Activated naive CD4-positive, alpha-beta T cell treated with anti-CD3 and anti-CD28 coated beads, Interleukin-2, amount 50 U/mL, for 16 hours (primary cell): ENCODE data around the gene PIK3C2A.
A peak's percentile ranks its signal among the peaks of the same experiment; 100 is the strongest.

Experiments used
- DNase-seq: peaks from one replicate; pipeline ENCODE4 v3.0.0-alpha.2; 2020

Gene PIK3C2A

GRCh38 chr11:17208257-17208999, 642 bp upstream of the PIK3C2A start:
- peak; percentile 49 for DNase-seq

GRCh38 chr11:17206463-17206862, 1.3 kb downstream of the PIK3C2A start:
- DNase-seq = no peak

- no peak for DNase-seq
Measured at GRCh38 chr11:17197431-17197898, 10.3 kb downstream of the PIK3C2A start.

GRCh38 chr11:17188675-17189074, 19.1 kb downstream of the PIK3C2A start:
- no peak for DNase-seq

- no peak for DNase-seq
Measured at GRCh38 chr11:17186932-17187692, 20.7 kb downstream of the PIK3C2A start.

DNA sequence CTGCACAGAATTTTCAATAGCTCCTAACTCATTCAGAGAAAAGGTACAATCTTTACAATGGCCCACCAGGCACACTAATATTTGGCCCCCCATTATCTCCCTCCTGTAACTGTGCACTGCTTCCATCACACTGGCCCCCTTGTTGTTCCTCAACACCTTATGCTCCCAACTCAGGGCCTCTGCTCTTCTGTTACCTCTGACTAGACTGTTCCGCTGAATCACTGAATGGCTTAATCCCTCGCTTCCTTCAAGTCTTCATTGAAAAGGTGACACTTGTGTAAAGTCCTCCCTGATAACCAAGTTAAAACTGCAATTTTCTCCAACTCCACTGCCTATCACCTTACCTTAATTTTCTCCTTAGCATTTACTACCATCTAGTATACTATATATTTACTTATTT, 21.8 kb downstream of the PIK3C2A start:
- DNase-seq = no peak

- DNase-seq = no peak
Measured at GRCh38 chr11:17184882-17185587, 22.8 kb downstream of the PIK3C2A start.

GRCh38 chr11:17183836-17184235, 23.9 kb downstream of the PIK3C2A start:
- no peak for DNase-seq

DNA sequence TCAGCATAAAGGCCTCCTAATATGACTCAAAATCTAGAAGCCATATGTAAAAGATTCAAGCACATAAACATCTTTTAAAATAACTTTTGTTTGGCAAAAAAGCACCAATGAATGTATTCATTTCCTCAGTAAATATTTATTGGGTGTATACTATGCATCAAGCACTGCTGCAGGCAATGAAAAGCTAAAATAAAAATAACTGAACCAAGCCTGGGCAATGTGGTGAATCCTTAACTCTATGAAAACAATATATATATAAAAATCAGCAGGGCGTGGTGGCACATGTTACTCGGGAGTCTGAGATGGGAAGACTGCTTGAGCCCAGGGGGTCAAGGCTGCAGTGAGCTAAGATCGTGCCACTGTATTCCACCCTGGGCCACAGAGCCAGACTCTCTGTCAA, 27.8 kb downstream of the PIK3C2A start:
- no peak for DNase-seq

GRCh38 chr11:17173332-17173731, 34.5 kb downstream of the PIK3C2A start:
- no peak for DNase-seq

DNA sequence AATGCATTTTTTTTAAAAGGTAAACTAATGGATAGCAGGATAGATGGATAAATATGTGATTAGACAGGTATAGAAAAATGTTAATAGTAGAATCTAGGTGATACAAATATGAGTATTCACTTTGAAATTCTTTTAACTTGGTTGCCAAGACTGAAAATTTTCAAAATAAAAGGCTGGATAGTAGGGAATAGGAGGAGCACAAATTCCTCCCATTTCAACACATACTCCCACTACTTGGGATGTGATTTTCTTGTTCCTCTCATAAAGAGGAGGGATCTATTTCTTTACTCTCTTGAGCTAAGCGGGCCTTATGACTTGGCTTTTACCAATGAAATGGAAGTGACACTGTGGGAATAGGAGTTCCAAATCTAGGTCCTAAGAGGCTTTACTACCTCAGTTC, 35.9 kb downstream of the PIK3C2A start:
- DNase-seq = no peak

GRCh38 chr11:17171343-17171742, 36.4 kb downstream of the PIK3C2A start:
- DNase-seq = no peak

DNA sequence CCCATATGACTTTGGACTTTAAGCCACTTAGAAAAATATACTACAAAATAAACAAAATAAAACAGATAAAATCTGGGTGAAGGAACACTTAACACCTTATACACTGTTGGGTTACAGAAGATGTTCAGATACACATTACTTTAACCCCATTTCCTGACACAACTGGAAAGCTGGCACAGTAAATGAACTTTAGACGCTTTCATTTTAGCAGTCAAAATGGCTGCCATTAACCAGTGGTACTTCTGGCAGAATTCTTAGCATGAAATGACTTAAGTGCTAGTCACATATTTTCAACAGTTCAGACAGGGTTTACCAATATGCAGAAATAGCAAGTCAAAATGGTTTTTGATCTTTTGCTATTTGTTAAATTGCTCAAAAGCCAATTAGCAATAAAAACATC, 37.9 kb downstream of the PIK3C2A start:
- no peak for DNase-seq

- DNase-seq = no peak
Measured at GRCh38 chr11:17165247-17165890, 42.4 kb downstream of the PIK3C2A start.

DNA sequence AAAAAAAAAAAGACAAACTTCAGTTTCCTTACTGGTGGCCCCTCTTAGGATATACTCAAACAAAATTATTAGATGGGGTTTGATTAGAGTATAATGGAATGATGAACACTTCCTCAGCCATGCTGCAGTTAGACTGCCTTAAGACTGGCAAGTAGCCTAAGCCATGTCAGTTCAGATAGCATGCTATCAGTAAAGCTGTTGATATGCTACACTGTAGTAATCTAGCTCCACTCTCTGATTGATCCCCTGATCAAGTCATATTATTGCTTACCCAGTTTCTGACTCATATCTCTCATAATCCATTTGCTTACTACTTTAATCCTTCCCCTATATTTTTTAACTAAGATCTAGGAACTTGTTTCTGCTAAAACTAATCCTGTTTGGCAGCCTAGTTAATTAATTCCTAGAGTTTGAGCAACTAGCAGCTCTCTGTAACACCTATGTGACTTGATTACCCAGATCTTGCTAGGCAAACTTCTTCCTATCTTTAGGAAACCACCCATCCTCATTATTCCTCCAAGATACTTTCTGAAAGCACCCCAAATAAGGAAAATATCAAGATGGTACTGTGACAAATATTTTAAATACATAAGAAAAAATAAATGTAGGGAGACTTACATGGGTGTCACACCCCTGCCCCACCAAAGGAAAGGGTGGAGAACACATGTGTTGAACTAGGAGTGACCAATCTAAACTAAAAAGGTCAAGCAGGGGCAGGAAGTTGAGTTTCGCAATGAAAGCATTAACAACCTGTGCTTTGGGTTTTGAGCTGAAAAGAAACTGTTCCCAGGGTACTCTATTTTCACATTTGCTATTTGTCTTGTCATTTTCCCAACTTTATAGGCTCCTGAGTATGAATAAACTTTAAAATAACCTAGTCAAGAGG, 43.2 kb downstream of the PIK3C2A start:
- no peak for DNase-seq

DNA sequence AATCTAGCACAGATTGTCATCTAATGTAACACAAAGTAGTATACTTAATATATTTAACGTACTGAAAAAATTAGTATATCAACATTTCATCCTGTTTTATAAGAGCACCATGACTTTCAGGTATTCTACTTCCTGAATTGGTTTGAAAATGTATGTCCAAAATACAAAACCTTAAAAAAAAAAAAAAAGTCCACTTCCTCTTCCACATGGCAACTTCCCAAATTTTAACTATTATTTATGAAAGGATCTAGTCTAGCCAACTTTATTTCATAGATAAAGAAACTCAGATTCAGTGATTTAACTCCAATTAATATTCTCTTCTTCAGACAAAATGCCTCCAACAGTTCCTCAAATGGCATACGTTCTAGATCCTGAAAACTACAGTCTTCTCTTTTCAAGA, 44.0 kb downstream of the PIK3C2A start:
- no peak for DNase-seq

DNA sequence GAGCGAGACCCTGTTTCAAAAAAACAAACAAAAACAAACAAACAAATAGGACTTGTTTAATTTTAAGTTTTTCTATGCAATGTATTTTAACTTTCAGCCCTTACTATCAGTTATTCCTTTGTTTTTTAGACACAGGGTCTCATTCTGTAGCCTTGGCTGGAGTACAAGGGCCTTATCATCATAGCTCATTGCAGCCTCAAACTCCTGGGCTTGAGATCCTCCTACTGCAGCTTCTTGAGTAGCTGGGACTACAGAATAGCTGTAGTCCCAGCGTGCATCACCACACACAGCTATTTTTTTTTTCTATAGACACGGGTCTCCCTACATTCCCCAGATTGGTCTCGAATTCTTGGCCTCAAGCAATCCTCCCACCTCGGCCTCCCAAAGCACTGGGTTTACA, 44.5 kb downstream of the PIK3C2A start:
- DNase-seq = no peak

- no peak for DNase-seq
Measured at GRCh38 chr11:17162376-17162775, 45.4 kb downstream of the PIK3C2A start.

DNA sequence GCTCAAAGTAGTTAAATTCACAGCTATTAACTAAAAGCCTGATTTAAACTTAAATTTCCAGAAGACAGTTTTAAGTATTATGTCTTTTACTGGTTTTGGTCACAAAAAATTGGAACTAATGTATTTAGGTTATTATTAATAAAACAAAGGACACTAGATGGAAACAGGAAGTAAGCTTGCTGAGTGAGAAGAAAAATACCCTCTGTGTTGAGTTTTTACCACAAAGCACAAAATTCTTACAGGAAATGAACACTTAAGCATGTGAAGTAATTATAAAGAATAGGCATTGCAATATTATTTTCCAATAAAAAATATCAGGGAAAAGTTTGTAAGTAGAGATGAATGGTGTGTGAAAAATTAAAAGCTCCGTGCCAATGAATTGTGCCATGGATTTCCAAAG, 46.3 kb downstream of the PIK3C2A start:
- DNase-seq = no peak

DNA sequence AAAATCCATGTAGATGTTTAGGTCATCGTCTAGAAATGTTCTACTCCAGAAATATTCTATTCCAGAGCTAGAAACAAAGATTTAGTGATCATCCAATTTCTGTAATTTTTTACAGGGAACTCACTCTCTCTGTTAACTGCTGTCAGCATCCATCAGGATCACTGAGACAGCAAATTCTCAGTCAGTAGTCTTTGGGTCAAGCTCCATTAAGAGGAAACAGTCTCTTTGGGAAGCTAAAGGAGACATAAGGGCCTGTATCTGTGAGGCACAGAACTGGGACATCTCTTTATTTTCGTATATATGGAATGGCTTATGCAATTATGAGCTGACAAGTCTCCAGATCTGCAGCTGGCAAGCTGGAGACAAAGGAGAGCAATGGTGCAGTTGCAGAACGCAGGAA, 48.3 kb downstream of the PIK3C2A start:
- DNase-seq = no peak
